Bronchial epithelial cell (primary cell): ENCODE results near the gene BFSP2. TPM values are rescaled to one million over a fixed set of nuclear protein-coding genes. Genes with fewer than 3 reads are reported as not detected.

Experiments used
- DNase-seq: peaks from one replicate; pipeline ENCODE4 v3.0.0-alpha.2; 2010; ENCODE audit warnings: low read depth
- FAIRE-seq: peaks from 2 replicates; lab custom pipeline; 2011; peaks lifted over from hg19 to GRCh38; lab: Jason Lieb, UNC
- H3K27me3 ChIP-seq: 2 replicates; pipeline ENCODE4 v1.5.1; 2011; ENCODE audit warnings: low read length; ENCODE audit not compliant: control insufficient read depth, insufficient read depth
- H3K36me3 ChIP-seq: 2 replicates; pipeline ENCODE4 v1.5.1; 2011; ENCODE audit warnings: low read length; ENCODE audit not compliant: control insufficient read depth, insufficient read depth
- H3K4me3 ChIP-seq: 2 replicates; pipeline ENCODE4 v1.5.1; 2011; ENCODE audit warnings: mild to moderate bottlenecking, low read depth, low read length, control low read depth
- total RNA-seq: library from RNA; depleted of rRNA; stranded (reverse); fragments of >200 nt; gene quantifications from 2 replicates; pipeline ENCODE4 v1.2.1, GENCODE V29; 2014
- TF ChIP-seq, protein P1 (sequence below): IDR thresholded peaks from 2 replicates; pipeline ENCODE4 v1.5.1; 2011; ENCODE audit warnings: mild to moderate bottlenecking, moderate library complexity, low read length, control low read depth, inconsistent platforms; ENCODE audit not compliant: insufficient read depth, severe bottlenecking

The BFSP2 gene
- total RNA-seq, 1 donor from 2014 or later, result not detected

- Histone ChIP-seq H3K27me3 (no peaks in the 10 kb centered on the region), H3K4me3 (no peak overlapping the region), H3K36me3 (no peaks in the 10 kb centered on the region)
- FAIRE-seq (no peak), DNase-seq (no peak)
- TF ChIP-seq, protein P1, sequence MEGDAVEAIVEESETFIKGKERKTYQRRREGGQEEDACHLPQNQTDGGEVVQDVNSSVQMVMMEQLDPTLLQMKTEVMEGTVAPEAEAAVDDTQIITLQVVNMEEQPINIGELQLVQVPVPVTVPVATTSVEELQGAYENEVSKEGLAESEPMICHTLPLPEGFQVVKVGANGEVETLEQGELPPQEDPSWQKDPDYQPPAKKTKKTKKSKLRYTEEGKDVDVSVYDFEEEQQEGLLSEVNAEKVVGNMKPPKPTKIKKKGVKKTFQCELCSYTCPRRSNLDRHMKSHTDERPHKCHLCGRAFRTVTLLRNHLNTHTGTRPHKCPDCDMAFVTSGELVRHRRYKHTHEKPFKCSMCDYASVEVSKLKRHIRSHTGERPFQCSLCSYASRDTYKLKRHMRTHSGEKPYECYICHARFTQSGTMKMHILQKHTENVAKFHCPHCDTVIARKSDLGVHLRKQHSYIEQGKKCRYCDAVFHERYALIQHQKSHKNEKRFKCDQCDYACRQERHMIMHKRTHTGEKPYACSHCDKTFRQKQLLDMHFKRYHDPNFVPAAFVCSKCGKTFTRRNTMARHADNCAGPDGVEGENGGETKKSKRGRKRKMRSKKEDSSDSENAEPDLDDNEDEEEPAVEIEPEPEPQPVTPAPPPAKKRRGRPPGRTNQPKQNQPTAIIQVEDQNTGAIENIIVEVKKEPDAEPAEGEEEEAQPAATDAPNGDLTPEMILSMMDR, result no peak
Measured at GRCh38 chr3:133455281-133455680, 55.4 kb downstream of the BFSP2 start.

- H3K4me3 ChIP-seq, result no peak overlapping the region
- TF ChIP-seq, protein P1, result no peak
- no peaks in the 10 kb centered on the region for H3K36me3 ChIP-seq
- H3K27me3 ChIP-seq, result no peaks in the 10 kb centered on the region
- FAIRE-seq, result no peak
- peak; percentile 44 for DNase-seq
Measured at GRCh38 chr3:133455960-133456359, 56.1 kb downstream of the BFSP2 start.

- TF ChIP-seq, protein P1, result no peak
- no peak for FAIRE-seq
- no peak overlapping the region for H3K4me3 ChIP-seq
Measured at GRCh38 chr3:133457025-133457424, 57.2 kb downstream of the BFSP2 start.

DNA sequence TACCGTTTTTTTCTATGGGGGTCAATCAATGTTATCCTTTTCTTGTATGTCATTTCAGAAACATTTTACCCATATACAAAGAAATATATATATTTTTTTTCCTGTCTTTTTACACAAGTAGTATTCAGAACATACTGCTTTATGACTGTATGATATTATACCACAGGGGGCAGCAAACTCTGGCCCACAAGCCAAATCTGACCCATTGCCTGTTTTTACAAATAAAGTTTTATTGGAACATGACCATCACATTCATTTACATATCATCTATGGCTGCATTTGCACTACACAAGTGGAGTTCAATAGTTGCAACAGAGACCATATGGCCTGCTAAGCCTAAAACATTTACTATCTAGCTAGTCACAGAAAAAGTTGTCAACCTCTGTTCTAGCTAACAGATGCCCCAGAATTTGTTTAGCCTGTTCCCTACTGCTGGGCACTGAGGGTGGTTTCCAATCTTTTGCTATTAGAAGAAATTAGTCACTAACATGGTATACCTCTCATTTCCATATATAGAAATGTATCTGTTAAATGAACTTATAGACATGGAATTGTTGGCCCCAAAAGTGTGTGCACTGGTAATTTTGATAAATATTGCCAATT lies 57.7 kb downstream of the BFSP2 start:
- Histone ChIP-seq H3K27me3 (no peaks in the 10 kb centered on the region), H3K4me3 (no peak overlapping the region), H3K36me3 (no peaks in the 10 kb centered on the region)
- FAIRE-seq (no peak), DNase-seq (peak; percentile 6)
- TF ChIP-seq, protein P1, result no peak

More at GRCh38 chr3:133457025-133457424, 57.2 kb downstream of the BFSP2 start:
- DNase-seq, result no peak
- H3K27me3 ChIP-seq, result no peaks in the 10 kb centered on the region
- no peaks in the 10 kb centered on the region for H3K36me3 ChIP-seq

- Histone ChIP-seq H3K4me3 (no peak overlapping the region), H3K27me3 (no peaks in the 10 kb centered on the region), H3K36me3 (no peaks in the 10 kb centered on the region)
- DNase-seq, result no peak
- TF ChIP-seq, protein P1, result no peak
- no peak for FAIRE-seq
Measured at GRCh38 chr3:133459400-133459799, 59.5 kb downstream of the BFSP2 start.

DNA sequence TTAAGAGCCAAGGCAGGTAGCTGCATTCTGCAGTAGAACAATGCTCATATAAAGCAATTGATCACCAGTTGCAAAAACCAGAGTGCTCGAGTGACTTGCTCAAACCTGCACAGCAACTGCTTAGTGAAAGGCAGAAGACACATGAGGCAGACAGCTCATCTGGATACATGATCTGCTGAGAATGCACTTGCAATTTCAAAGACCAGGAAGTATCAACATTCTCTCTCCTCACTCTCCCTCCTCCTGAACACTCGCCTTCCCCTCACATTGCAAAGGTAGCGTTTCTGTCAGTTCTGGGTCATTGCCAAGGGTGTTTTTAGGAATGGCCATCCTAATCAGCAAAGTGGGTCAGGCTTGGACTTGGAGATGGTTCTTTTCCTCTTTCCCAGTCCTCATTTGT lies 61.0 kb downstream of the BFSP2 start:
- Histone ChIP-seq H3K27me3 (no peaks in the 10 kb centered on the region), H3K36me3 (no peaks in the 10 kb centered on the region), H3K4me3 (no peak overlapping the region)
- FAIRE-seq (no peak), DNase-seq (peak; percentile 73)
- TF ChIP-seq, protein P1, result no peak
